GM13976 (cell line): ENCODE data around the gene RAB20.

Experiments used
- DNase-seq: peaks from one replicate; pipeline ENCODE4 v3.0.0; 2012; ENCODE audit warnings: low spot score
- in situ Hi-C: fragments of 300-500 bp; cut with MboI; formaldehyde crosslinking; loops from one replicate; pipeline ENCODE4 v1.12.0; 2022; ENCODE audit warnings: low sequenced_read_pairs, mixed read lengths, inconsistent platforms; ENCODE audit not compliant: unreplicated experiment
- TF ChIP-seq, protein P1 (sequence below): IDR thresholded peaks from 2 replicates; pipeline ENCODE4 v1.5.1; 2012; ENCODE audit warnings: borderline replicate concordance, mild to moderate bottlenecking; ENCODE audit not compliant: insufficient read depth; ENCODE audit errors: extremely low read depth, missing control alignments, control extremely low read depth

Gene RAB20

DNA sequence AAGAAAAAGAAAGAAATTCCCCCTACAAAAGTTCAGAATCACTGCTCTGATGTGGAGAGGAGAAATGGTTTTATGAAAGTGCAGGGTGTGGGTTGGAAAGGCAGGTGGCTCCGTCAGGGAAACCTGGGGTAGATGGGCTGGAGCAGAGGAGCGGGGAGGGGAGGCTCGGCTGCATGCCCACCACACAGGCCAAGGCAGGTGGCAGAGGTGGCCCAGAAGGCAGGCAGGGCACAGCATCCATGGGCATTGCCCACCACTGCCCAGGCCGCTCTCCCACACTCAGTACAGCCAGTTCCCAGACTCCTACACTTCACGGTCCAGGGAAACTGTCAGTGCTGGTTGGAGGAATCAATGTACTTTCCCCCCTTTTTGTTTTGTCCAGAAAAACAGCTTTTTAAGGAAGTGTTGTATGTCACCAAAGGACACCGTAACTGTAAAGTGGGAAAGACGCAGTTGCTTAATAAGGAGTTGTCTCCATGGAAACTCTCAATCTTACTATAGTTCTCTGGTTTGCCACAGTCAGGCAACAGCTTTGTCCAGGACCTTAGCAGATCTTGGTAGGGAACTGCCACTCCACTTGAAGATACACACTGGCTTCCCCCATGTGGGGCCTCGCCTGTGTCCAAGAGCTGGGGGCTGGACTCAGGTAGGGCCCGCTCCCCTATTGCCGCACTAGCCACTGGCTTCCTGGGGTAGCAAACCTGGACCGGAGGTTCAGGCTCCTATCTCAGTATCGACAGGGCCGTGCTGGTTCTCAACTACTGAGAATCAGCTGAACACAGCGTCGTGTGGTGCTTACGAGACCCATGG lies 82.9 kb downstream of the RAB20 start:
- DNase-seq = no peak
- in situ Hi-C loops = no loop called here

DNA sequence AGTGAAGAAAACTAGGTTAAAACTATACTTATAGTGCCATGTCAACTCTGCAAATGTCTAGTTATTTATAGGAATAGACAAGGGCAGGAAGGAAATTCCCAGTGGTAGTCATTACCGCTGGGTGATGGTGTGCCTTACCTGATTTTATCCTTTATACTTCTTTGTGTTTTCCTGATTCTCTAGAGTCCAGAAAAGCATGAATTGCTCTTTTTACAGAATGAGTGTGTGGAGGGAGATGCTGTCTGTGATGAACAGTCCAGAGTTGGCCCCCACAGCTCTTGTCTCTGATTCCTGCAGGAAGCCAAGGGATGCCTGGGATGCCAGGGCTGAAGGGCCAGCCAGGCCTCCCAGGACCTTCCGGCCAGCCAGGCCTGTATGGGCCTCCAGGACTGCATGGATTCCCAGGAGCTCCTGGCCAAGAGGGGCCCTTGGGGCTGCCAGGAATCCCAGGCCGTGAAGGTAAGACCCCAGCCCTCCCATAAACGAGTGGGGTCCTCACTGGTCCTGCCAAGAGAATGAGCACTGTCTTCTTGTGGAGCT lies 83.7 kb downstream of the RAB20 start:
- in situ Hi-C loops = no loop called here
- TF ChIP-seq, protein P1, sequence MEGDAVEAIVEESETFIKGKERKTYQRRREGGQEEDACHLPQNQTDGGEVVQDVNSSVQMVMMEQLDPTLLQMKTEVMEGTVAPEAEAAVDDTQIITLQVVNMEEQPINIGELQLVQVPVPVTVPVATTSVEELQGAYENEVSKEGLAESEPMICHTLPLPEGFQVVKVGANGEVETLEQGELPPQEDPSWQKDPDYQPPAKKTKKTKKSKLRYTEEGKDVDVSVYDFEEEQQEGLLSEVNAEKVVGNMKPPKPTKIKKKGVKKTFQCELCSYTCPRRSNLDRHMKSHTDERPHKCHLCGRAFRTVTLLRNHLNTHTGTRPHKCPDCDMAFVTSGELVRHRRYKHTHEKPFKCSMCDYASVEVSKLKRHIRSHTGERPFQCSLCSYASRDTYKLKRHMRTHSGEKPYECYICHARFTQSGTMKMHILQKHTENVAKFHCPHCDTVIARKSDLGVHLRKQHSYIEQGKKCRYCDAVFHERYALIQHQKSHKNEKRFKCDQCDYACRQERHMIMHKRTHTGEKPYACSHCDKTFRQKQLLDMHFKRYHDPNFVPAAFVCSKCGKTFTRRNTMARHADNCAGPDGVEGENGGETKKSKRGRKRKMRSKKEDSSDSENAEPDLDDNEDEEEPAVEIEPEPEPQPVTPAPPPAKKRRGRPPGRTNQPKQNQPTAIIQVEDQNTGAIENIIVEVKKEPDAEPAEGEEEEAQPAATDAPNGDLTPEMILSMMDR = no peak
- no peak for DNase-seq

More for the DNA sequence above, 82.9 kb downstream of the RAB20 start:
- TF ChIP-seq, protein P1 = no peak

DNA sequence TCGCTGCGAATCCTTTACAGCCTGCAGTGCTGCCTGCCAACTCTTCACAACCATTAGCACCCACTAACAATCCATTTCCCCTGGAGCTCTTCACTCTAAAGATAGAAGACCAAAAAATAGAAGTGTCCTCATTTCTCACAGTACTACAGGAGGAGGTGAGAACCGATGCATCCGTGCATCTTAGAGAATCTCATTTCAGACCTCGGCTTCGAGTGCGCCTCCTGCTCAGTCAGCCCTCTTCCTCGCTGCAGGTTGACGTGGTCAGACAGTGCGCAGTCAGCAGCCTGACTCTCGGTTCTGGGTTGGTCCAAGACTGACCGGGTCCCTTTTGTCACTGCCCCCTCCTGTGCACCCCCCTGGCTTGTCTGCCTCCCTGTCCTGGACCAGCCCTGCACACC lies 85.3 kb downstream of the RAB20 start:
- in situ Hi-C loops = no loop called here
- no peak for DNase-seq
- TF ChIP-seq, protein P1 = no peak

DNA sequence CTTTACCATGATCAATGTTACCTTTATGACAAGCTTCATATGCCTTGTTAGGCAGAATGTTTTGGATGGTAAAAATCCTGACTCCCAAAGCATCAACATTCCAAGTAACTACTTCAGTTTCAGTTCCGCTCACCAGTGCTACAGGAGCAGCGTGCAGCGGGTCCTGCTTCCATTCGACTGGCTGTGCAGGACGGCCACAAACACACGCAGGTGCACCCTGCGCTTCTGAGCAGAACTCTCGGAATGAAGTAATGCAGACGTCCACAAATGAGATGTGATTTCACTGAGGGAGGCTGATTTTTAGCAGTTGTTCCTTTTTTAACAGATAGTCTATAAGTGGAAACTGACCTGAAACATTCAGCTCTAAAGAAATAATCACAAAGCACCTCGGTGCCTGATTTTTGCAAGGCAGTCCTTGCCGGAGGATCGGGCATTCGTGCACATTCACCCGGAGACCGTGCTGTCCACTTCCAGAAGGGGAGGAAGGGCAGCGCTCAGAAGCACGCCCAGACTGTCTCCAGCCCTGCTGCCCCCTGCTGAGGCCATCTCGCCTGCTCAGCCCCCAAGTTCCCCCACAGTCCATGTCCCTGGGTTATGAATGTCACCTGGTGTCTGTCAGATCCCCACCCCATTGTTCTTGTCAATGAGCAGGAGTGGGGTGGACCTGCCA lies 85.8 kb downstream of the RAB20 start:
- in situ Hi-C loops = no loop called here
- DNase-seq = peak; percentile 60
- TF ChIP-seq, protein P1 = no peak

DNA sequence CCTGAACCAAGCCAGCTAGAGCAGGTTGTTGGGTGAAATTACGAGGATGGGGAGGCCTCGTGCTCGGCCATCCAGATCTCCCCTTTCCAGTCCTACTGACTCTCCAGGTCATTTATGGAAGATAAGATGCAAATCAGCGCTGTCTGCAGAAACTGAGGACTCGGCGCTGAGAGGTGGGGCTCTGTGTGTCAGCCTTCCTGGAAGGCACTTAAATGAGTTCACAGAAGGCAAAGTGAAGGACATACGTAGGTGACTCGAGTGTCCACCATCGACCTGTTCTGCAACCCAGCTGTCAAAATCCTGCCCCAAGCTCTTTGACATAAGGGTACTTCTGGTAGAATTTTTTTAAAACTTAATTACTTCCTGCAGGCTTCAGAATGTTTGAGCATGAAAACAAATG lies 86.4 kb downstream of the RAB20 start:
- in situ Hi-C loops = no loop called here
- DNase-seq = no peak
- TF ChIP-seq, protein P1 = no peak

DNA sequence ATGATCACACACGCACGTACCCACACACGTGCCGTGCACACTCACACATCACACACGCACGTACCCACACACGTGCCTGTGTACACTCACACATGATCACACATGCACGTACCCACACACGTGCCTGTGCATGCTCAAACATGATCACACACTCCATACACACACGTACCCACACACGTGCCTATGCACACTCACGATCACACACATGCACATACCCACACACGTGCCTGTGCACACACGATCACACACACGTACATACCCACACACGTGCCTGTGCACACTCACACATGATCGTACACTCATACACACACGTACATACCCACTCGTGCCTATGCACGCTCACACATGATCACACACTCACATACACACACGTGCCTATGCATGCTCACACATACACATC lies 86.8 kb downstream of the RAB20 start:
- no peak for DNase-seq
- in situ Hi-C loops = loop anchor here (25.0 kb wide), 1 partner anchor 338 kb away; no protein-coding TSS in a partner anchor
- TF ChIP-seq, protein P1 = no peak
